NK-92 (cell line): ENCODE measurements around the gene CCDC127.
"Not testable (repeated sequence)": the region's sequence is repeated elsewhere in the genome, so short reads cannot be mapped to it uniquely, and the experiment has no call there.

Experiments
- DNase-seq: peaks from one replicate; lab custom pipeline; 2025; ENCODE audit not compliant: unreplicated experiment; lab: John Stamatoyannopoulos, UW

Gene CCDC127

GRCh38 chr5:204462-204861, 13.5 kb downstream of the CCDC127 start:
- no peak for DNase-seq

DNA sequence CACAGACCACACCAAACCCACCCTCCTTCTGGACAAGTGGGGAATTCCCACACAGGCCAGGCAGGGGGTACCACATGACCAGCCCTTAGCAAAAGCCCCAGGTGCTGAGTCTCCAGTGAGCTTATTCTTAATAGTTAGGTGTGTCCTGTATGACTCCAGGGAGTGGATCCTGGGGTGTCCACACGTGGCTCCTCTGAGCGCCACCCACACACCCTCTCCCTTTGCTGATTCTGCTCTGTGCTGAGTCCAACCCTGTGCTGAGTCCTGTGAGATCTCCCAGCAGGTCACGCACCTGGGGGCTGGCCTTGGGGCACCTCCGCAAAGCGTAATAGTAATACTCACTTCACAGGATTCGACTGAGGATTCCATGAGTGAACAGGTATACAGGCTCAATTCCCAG, 14.0 kb downstream of the CCDC127 start:
- DNase-seq: no peak

- DNase-seq: no peak
Measured at GRCh38 chr5:203246-203930, 14.6 kb downstream of the CCDC127 start.

DNA sequence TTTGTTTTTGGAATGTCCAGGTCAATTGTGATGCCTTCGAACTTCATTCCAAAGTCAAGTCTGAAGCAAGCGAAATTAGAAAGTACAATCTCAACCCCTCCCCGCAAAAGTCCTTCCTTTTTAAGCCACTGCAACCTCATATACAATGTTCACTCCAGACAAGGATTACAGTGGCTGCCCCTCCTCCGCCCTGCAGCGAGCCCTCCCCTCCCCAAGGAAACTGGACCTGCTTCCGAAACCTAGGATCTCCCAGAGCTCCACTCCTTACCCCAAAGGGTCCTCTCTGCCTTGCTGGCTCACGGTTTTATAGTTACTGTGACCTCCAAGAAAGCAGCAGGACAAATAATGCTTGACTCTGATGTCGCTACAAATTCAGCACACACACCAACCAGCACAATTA, 16.3 kb downstream of the CCDC127 start:
- DNase-seq: no peak

- no peak for DNase-seq
Measured at GRCh38 chr5:200985-201384, 17.0 kb downstream of the CCDC127 start.

GRCh38 chr5:199950-200645, 17.9 kb downstream of the CCDC127 start:
- DNase-seq: no peak

- no peak for DNase-seq
Measured at GRCh38 chr5:199197-199949, 18.6 kb downstream of the CCDC127 start.

- DNase-seq: no peak
Measured at GRCh38 chr5:198516-199196, 19.3 kb downstream of the CCDC127 start.

DNA sequence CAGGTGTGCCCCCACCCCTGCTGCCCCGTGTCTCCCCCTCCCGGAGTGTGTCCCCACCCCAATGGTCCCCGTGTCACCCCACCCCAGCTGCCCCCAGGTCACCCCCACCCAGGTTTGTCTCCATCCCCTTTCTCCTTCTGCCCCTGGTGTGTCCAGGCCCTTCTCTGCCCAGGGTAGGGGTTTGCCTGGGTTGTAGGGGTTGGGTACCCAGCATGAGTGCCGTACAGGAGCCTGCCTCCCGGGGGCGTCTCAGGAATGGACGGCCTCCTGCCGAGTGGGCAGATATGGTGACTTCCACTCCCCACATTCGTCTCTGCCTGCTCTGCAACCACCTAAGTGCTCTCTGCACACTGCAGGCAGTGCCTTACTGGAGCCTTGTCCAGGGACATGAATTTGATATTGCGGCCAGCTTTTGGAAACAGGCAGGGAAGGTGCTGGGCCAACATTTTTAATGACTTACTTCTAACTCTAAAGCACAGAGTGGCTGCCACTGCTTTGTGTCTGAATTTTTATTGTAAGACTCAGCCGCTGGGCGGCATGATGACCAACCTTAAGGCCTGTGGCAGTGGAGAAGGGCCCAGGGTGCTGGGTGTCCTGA, 20.0 kb downstream of the CCDC127 start:
- no peak for DNase-seq

GRCh38 chr5:197031-197430, 20.9 kb downstream of the CCDC127 start:
- not testable (repeated sequence) for DNase-seq

DNA sequence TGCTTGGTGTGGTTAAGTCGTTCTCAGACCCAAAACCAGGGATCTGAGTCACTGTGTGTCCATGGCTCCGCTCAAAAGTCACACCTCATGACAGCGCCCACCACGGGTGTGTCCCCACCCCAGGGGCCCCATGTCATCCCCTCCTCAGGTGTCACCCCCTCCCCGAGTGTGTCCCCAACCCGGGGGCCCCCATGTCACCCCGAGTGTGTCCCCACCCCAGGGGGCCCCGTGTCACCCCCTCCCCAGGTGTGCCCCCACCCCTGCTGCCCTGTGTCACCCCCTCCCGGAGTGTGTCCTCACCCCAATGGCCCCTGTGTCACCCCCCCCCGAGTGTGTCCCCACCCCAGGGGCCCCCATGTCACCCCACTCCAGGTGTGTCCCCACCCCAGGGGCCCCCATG, 21.6 kb downstream of the CCDC127 start:
- no peak for DNase-seq

- DNase-seq: no peak
Measured at GRCh38 chr5:195401-196160, 22.4 kb downstream of the CCDC127 start.

- DNase-seq: no peak
Measured at GRCh38 chr5:194603-195209, 23.2 kb downstream of the CCDC127 start.

GRCh38 chr5:194102-194501, 23.9 kb downstream of the CCDC127 start:
- DNase-seq: no peak

DNA sequence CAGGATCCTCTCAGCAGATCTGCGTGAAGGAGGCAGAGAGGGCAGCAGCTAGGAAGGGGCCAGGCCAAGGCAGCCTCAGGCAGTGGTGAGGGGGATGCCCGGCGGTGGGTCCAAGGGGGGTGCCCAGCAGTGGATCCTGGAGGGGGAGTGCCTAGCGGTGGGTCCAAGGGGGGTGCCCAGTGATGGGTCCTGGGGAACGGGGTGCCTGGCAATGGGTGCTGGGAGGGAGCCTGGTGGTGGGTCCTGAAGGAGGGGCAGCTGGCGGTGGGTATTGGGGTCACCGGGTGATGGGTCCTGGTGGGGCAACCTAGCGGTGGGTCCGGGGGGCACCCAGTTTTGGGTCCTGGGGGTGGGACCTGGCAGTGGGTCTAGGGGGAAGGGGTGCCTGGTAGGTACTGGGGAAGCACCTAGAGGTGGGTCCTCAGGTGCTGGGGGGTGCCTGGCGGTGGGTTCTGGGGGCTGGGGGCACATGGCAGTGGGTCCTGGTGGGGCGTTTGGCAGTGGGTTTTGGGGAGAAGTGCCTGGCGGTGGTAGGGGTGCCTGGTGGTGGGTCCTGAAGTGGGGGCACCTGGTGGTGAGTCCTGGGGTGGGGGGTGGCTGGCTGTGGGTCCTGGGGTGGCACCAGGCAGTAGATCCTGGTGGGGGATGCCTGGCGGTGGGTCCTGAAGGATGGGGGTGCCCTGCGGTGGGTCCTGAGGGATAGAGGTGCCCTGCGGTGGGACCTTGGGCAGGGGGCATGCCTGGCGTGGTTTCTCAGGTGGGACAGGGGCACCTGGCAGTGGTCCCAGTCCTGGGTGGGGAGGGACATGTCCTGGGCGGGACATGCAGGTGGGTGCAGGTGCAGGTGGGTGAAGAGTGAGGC, 24.8 kb downstream of the CCDC127 start:
- DNase-seq: no peak

DNA sequence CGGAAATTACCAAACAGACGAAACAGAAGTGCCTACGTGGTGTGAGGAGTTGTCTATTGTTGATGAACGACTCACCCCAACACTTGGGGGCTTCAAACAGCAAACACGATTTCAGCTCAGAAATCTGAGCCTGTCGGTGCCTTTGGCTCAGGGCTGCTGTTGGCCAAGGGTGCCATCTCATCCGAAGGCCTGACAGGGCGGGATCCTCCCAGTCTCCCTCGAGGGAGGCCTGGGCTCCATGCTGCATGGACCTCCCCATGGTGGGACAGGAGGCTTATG, 25.3 kb downstream of the CCDC127 start:
- DNase-seq: no peak

- DNase-seq: no peak
Measured at GRCh38 chr5:191949-192690, 25.8 kb downstream of the CCDC127 start.
